GM12878 (cell line): ENCODE results near the gene TAB2. TPM values are rescaled to one million over a fixed set of nuclear protein-coding genes. Genes with fewer than 3 reads are reported as not detected.

ENCODE experiments used
- ATAC-seq: fragments of 200-7000 bp; cut with Tn5 transposase; 3 replicates; pipeline ENCODE4 v1.9.1; 2020; ENCODE audit warnings: mild to moderate bottlenecking, moderate library complexity
- BruUV-seq: library from RNA; stranded (reverse); fragments of 400-500 nt; replicated peaks from 2 replicates; lab custom pipeline; 2021; lab: Mats Ljungman, UMichigan
- CTCF ChIA-PET: fragments of 300-600 bp; sonication (Branson Sonifier 250); formaldehyde crosslinking; extraction: SDS; loops from one replicate; lab custom pipeline; 2021; ENCODE audit warnings: inconsistent platforms; lab: Yijun Ruan, JAX
- POLR2A ChIA-PET: fragments of 350-600 bp; formaldehyde crosslinking; extraction: SDS; loops from one replicate; lab custom pipeline; 2021; ENCODE audit warnings: inconsistent platforms; lab: Charles Lee
- RAD21 ChIA-PET: fragments of 300-600 bp; sonication (Branson Sonifier 250); formaldehyde crosslinking; loops from one replicate; lab custom pipeline; 2023; ENCODE audit warnings: antibody characterized with exemption; ENCODE audit not compliant: unreplicated experiment; lab: Charles Lee
- SMC1A ChIA-PET: fragments of 300-600 bp; sonication (Branson Sonifier 250); formaldehyde crosslinking; loops from one replicate; lab custom pipeline; 2023; ENCODE audit not compliant: unreplicated experiment, uncharacterized antibody; lab: Charles Lee
- DNase-seq: peaks from one replicate; pipeline ENCODE4 v3.0.0-alpha.2; 2011; ENCODE audit warnings: low read depth, low spot score
- FAIRE-seq: peaks from 3 replicates; lab custom pipeline; 2011; peaks lifted over from hg19 to GRCh38; lab: Jason Lieb, UNC
- H2AFZ ChIP-seq: 2 replicates; pipeline ENCODE4 v1.6.0; 2011; ENCODE audit warnings: low read depth, low read length, control low read depth; ENCODE audit not compliant: control insufficient read depth
- H3K27ac ChIP-seq: 2 replicates; pipeline ENCODE4 v1.5.1; 2011; ENCODE audit warnings: control low read depth; ENCODE audit not compliant: control insufficient read depth, insufficient read depth
- H3K27me3 ChIP-seq, 2 experiments: replicated peaks in 1 of 2; 2 replicates each; pipeline versions ENCODE4 v1.6.0 to v1.6.1; 2011; ENCODE audit warnings: low read length in 1 of 2; ENCODE audit not compliant: control insufficient read depth in 2 of 2, insufficient read depth in 2 of 2
- H3K36me3 ChIP-seq, 2 experiments: 2 replicates each; pipeline ENCODE4 v1.5.1; 2011; ENCODE audit warnings: low read length in 1 of 2; ENCODE audit not compliant: control insufficient read depth in 2 of 2, insufficient read depth in 2 of 2
- H3K4me1 ChIP-seq: 2 replicates; pipeline ENCODE4 v1.6.1; 2011; ENCODE audit warnings: mild to moderate bottlenecking, low read length, moderate library complexity, mixed read lengths; ENCODE audit not compliant: control insufficient read depth, insufficient read depth
- H3K4me2 ChIP-seq: 2 replicates; pipeline ENCODE4 v1.6.0; 2011; ENCODE audit warnings: control low read depth; ENCODE audit not compliant: control insufficient read depth, insufficient read depth
- H3K4me3 ChIP-seq: fragments of 200-600 bp; sonication (generic); 2 replicates; pipeline ENCODE4 v1.5.1; 2016
- H3K79me2 ChIP-seq: 2 replicates; pipeline ENCODE4 v1.6.0; 2011; ENCODE audit warnings: low read length; ENCODE audit not compliant: control insufficient read depth, insufficient read depth
- H3K9ac ChIP-seq: 2 replicates; pipeline ENCODE4 v1.8.0; 2011; ENCODE audit warnings: low read length, control low read depth, mixed read lengths; ENCODE audit not compliant: control insufficient read depth, insufficient read depth
- H3K9me3 ChIP-seq: replicated peaks from 3 replicates; pipeline ENCODE4 v1.5.1; 2011; ENCODE audit warnings: mild to moderate bottlenecking, low read length; ENCODE audit not compliant: control insufficient read depth, insufficient read depth
- H4K20me1 ChIP-seq: 2 replicates; pipeline ENCODE4 v1.6.0; 2011; ENCODE audit not compliant: control insufficient read depth, insufficient read depth
- BHLHE40 ChIP-seq, 2 experiments: fragments of 450-650 bp in 1 of 2; IDR thresholded peaks; 2 replicates each; pipeline ENCODE4 v1.6.1; 2011 to 2017; ENCODE audit warnings: low read depth in 2 of 2, borderline replicate concordance in 1 of 2, improper control_type of control experiment in 1 of 2, low read length in 1 of 2, mild to moderate bottlenecking in 1 of 2
- CBFB ChIP-seq: IDR thresholded peaks from 2 replicates; pipeline ENCODE4 v1.6.1; 2016; ENCODE audit warnings: antibody characterized with exemption, low read depth
- CHD1 ChIP-seq: IDR thresholded peaks from 2 replicates; pipeline ENCODE4 v1.6.1; 2012; ENCODE audit warnings: low read depth, low read length, improper control_type of control experiment
- CREB1 ChIP-seq: IDR thresholded peaks from 2 replicates; pipeline ENCODE4 v1.6.1; 2012; ENCODE audit warnings: low read depth, mild to moderate bottlenecking, inconsistent platforms
- FOS ChIP-seq: IDR thresholded peaks from 3 replicates; pipeline ENCODE4 v1.6.1; 2011; ENCODE audit warnings: borderline replicate concordance; ENCODE audit not compliant: insufficient read length; ENCODE audit errors: extremely low read depth
- HCFC1 ChIP-seq: fragments of 150-350 bp; IDR thresholded peaks from 2 replicates; pipeline ENCODE4 v1.6.1; 2014; ENCODE audit warnings: low read length
- HDAC2 ChIP-seq: fragments of 200-600 bp; sonication (generic); IDR thresholded peaks from 2 replicates; pipeline ENCODE4 v1.6.1; 2017
- KAT2A ChIP-seq: conservative IDR thresholded peaks from 2 replicates; pipeline ENCODE4 v1.6.1; 2011; ENCODE audit warnings: low read depth, low read length; ENCODE audit not compliant: control insufficient read depth
- MTA2 ChIP-seq: fragments of 450-650 bp; IDR thresholded peaks from 2 replicates; pipeline ENCODE4 v1.6.1; 2016; ENCODE audit warnings: low read depth, mild to moderate bottlenecking, moderate library complexity
- MTA3 ChIP-seq: IDR thresholded peaks from 2 replicates; pipeline ENCODE4 v1.6.1; 2012; ENCODE audit warnings: low read length, inconsistent platforms, borderline replicate concordance
- RAD21 ChIP-seq: IDR thresholded peaks from 2 replicates; pipeline ENCODE4 v1.6.1; 2011; ENCODE audit warnings: mild to moderate bottlenecking, low read depth, low read length, moderate library complexity; ENCODE audit not compliant: insufficient read depth
- RCOR1 ChIP-seq: conservative IDR thresholded peaks from 2 replicates; pipeline ENCODE4 v1.6.1; 2012; ENCODE audit warnings: low read depth, low read length, improper control_type of control experiment
- SP1 ChIP-seq: IDR thresholded peaks from one replicate; pipeline ENCODE4 v1.6.1; 2011; ENCODE audit warnings: low read depth, low read length
- STAT1 ChIP-seq: fragments of 450-650 bp; conservative IDR thresholded peaks from 2 replicates; pipeline ENCODE4 v1.6.1; 2014; ENCODE audit warnings: antibody characterized with exemption, mild to moderate bottlenecking
- SUPT20H ChIP-seq: IDR thresholded peaks from 2 replicates; pipeline ENCODE4 v1.6.1; 2011; ENCODE audit warnings: low read depth, mild to moderate bottlenecking, low read length, moderate library complexity, borderline replicate concordance; ENCODE audit not compliant: control insufficient read depth
- ZNF24 ChIP-seq: fragments of 450-650 bp; IDR thresholded peaks from 2 replicates; pipeline ENCODE4 v1.6.1; 2017; ENCODE audit warnings: antibody characterized with exemption, mild to moderate bottlenecking
- ZNF274 ChIP-seq: IDR thresholded peaks from one replicate; pipeline ENCODE4 v1.8.0; 2011; ENCODE audit not compliant: insufficient read length, insufficient read depth
- WGBS: methylation state at CpG from one replicate; pipeline ENCODE4 v1.1.6; 2016; ENCODE audit warnings: low lambda C conversion rate; ENCODE audit not compliant: insufficient replicate concordance, insufficient coverage; ENCODE audit errors: missing lambda C conversion rate; 5-methylcytosine and 5-hydroxymethylcytosine counted together
- in situ Hi-C: fragments of 300-500 bp; cut with MboI; formaldehyde crosslinking; loops from 9 replicates; pipeline ENCODE4 v1.14.3; 2018; ENCODE audit warnings: mixed read lengths
- intact Hi-C: fragments of 100-400 bp; cut with micrococcal nuclease; formaldehyde crosslinking; loops from one replicate; pipeline ENCODE4 v1.14.2; 2022; ENCODE audit not compliant: unreplicated experiment
- polyA plus RNA-seq, 11 experiments: library from polyadenylated mRNA; depleted of rRNA in 4 of 11; unstranded in 6 of 11; stranded (reverse) in 5 of 11; fragments of >200 nt; fragmentation: Nextera tagmentation in 4 of 11; fragmentation: Illumina TruSeq in 1 of 11; extraction: Ambion mirVana in 4 of 11; extraction: Trizol in 1 of 11; gene quantifications; 1 replicate in 1 of 11; 2 replicates in 10 of 11; pipeline versions ENCODE4 v1.2.1 to v1.2.3, GENCODE V29; 2011 to 2016; ENCODE audit warnings: inconsistent platforms in 2 of 11, missing spikeins in 2 of 11, low read depth in 1 of 11
- total RNA-seq, 4 experiments: library from RNA; depleted of rRNA in 3 of 4; stranded (reverse); fragments of >200 nt in 3 of 4; fragmentation: Illumina TruSeq in 1 of 4; extraction: Trizol in 1 of 4; gene quantifications; 2 replicates each; pipeline versions ENCODE4 v1.2.1 to v1.2.3, GENCODE V29; 2013 to 2021
- TF ChIP-seq, protein P1 (sequence below): IDR thresholded peaks from 2 replicates; pipeline ENCODE4 v1.6.1; 2012; ENCODE audit warnings: low read length, inconsistent platforms
- TF ChIP-seq, protein P2 (sequence below): fragments of 450-650 bp; IDR thresholded peaks from 2 replicates; pipeline ENCODE4 v1.6.1; 2014; ENCODE audit warnings: mild to moderate bottlenecking
- TF ChIP-seq, protein P3 (sequence below): IDR thresholded peaks from 2 replicates; pipeline ENCODE4 v1.6.1; 2011; ENCODE audit warnings: low read depth, mild to moderate bottlenecking, low read length, moderate library complexity, borderline replicate concordance; ENCODE audit errors: extremely low read depth
- TF ChIP-seq, protein P4 (sequence below): fragments of 450-650 bp; IDR thresholded peaks from 2 replicates; pipeline ENCODE4 v1.6.1; 2017; ENCODE audit warnings: mild to moderate bottlenecking, low read depth, inconsistent platforms; ENCODE audit not compliant: poor library complexity, severe bottlenecking

The TAB2 gene
- total and polyA plus RNA-seq, 10 of the 15 experiments (the other 5 are each of a cell fraction or from before 2014, with no cell fraction given) = 8.9 to 66.3 (median 23.0) TPM

DNA sequence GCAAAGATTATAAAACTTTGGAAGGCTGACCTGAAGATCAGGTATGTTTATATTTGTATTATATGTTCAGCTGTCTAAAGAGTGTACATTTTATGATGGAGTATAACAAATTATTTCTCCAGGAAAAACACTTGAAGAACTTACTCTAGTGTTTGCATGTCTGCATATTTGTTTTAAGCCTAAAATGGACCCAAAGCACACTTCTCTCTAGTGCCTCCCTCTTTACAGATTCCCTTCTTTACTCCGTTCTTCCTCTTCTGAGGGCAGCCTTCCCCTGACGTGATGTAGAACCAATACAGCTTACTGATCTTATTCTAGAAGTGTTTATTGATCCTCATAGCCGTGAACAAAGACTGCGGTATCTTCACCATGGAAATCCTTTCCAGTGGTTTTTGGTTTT, 96.5 kb downstream of the TAB2 start (continued):
- TF ChIP-seq SUPT20H (no peak), HDAC2 (no peak), FOS (no peak), CHD1 (no peak), RCOR1 (no peak), KAT2A (no peak), MTA3 (no peak), RAD21 (no peak)
- TF ChIP-seq, protein P1, sequence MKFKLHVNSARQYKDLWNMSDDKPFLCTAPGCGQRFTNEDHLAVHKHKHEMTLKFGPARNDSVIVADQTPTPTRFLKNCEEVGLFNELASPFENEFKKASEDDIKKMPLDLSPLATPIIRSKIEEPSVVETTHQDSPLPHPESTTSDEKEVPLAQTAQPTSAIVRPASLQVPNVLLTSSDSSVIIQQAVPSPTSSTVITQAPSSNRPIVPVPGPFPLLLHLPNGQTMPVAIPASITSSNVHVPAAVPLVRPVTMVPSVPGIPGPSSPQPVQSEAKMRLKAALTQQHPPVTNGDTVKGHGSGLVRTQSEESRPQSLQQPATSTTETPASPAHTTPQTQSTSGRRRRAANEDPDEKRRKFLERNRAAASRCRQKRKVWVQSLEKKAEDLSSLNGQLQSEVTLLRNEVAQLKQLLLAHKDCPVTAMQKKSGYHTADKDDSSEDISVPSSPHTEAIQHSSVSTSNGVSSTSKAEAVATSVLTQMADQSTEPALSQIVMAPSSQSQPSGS = no peak

DNA sequence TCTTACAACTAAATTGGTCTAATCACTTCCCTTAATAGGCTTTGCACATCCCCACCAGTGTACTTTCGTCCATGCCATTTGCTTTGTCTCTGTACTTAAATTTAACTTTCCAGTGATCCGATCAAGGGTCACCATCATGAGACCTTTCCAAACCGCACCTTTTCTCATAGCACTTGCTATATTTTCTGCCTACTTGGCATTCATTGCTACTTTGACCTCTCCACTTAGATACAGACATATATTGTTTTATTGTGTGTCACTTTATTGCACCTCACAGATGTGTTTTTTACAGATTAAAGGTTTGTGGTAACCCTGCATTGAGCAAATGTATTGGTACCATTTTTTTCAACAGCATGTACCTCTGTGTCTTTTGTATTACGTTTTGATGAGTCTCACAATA, 97.3 kb downstream of the TAB2 start:
- RAD21 ChIA-PET = interaction anchor here (0.7 kb wide), 1 partner anchor 67 kb away, joined by 4 read pairs; no protein-coding TSS in a partner anchor
- POLR2A ChIA-PET = no interaction called here
- TF ChIP-seq CREB1 = no peak
- no peak for TF ChIP-seq CBFB
- no peak for TF ChIP-seq SP1
- TF ChIP-seq HCFC1 = no peak
- TF ChIP-seq BHLHE40 (IDR thresholded peaks at IDR 0.05; ENCODE audit: borderline replicate concordance in 1 of 2, low read depth in 2 of 2, low read length in 1 of 2) = no peak
- TF ChIP-seq STAT1 = no peak
- no peak for TF ChIP-seq ZNF274
- no peak for TF ChIP-seq ZNF24
- TF ChIP-seq, protein P2, sequence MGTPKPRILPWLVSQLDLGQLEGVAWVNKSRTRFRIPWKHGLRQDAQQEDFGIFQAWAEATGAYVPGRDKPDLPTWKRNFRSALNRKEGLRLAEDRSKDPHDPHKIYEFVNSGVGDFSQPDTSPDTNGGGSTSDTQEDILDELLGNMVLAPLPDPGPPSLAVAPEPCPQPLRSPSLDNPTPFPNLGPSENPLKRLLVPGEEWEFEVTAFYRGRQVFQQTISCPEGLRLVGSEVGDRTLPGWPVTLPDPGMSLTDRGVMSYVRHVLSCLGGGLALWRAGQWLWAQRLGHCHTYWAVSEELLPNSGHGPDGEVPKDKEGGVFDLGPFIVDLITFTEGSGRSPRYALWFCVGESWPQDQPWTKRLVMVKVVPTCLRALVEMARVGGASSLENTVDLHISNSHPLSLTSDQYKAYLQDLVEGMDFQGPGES = no peak
- TF ChIP-seq MTA2 = no peak
- TF ChIP-seq, protein P3, sequence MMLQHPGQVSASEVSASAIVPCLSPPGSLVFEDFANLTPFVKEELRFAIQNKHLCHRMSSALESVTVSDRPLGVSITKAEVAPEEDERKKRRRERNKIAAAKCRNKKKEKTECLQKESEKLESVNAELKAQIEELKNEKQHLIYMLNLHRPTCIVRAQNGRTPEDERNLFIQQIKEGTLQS = no peak
- TF ChIP-seq, protein P4, sequence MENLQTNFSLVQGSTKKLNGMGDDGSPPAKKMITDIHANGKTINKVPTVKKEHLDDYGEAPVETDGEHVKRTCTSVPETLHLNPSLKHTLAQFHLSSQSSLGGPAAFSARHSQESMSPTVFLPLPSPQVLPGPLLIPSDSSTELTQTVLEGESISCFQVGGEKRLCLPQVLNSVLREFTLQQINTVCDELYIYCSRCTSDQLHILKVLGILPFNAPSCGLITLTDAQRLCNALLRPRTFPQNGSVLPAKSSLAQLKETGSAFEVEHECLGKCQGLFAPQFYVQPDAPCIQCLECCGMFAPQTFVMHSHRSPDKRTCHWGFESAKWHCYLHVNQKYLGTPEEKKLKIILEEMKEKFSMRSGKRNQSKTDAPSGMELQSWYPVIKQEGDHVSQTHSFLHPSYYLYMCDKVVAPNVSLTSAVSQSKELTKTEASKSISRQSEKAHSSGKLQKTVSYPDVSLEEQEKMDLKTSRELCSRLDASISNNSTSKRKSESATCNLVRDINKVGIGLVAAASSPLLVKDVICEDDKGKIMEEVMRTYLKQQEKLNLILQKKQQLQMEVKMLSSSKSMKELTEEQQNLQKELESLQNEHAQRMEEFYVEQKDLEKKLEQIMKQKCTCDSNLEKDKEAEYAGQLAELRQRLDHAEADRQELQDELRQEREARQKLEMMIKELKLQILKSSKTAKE = no peak

More for the DNA sequence above, 97.3 kb downstream of the TAB2 start:
- Histone ChIP-seq H3K4me1 (peaks cover 11% of the 10 kb centered on the region), H4K20me1 (no peaks in the 10 kb centered on the region), H3K27ac (no peak overlapping the region), H3K4me2 (no peak overlapping the region), H3K79me2 (no peaks in the 10 kb centered on the region), H2AFZ (no peak overlapping the region), H3K9ac (no peak overlapping the region), H3K9me3 (no peaks in the 10 kb centered on the region), H3K27me3 (no peaks in the 10 kb centered on the region), H3K36me3 (peaks cover 2 to 4% of the 10 kb centered on the region in 2 experiments; a peak in 2 of 4 replicates), H3K4me3 (no peak overlapping the region)
- in situ Hi-C loops = no loop called here
- WGBS = 96% methylated on average over 4 of the region's 4 CpGs
- DNase-seq (no peak), FAIRE-seq (no peak), ATAC-seq (no peak)
- ChIA-PET SMC1A (interaction anchor here (1.3 kb wide), 1 partner anchor 70 kb away, joined by 3 read pairs; the partner anchor contains the start of gene ZC3H12D), CTCF (interaction anchor here (3.2 kb wide), 1 partner anchor 17 kb away, joined by 16 read pairs; no protein-coding TSS in a partner anchor)
- intact Hi-C loops = no loop called here
- no TSS peak for BruUV-seq
